ENCODE results near the gene SLC7A6.

GRCh38 chr16:68286153-68287074 lies 22.1 kb downstream of the SLC7A6 start:
- TF ChIP-seq, protein P1, sequence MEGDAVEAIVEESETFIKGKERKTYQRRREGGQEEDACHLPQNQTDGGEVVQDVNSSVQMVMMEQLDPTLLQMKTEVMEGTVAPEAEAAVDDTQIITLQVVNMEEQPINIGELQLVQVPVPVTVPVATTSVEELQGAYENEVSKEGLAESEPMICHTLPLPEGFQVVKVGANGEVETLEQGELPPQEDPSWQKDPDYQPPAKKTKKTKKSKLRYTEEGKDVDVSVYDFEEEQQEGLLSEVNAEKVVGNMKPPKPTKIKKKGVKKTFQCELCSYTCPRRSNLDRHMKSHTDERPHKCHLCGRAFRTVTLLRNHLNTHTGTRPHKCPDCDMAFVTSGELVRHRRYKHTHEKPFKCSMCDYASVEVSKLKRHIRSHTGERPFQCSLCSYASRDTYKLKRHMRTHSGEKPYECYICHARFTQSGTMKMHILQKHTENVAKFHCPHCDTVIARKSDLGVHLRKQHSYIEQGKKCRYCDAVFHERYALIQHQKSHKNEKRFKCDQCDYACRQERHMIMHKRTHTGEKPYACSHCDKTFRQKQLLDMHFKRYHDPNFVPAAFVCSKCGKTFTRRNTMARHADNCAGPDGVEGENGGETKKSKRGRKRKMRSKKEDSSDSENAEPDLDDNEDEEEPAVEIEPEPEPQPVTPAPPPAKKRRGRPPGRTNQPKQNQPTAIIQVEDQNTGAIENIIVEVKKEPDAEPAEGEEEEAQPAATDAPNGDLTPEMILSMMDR (IDR thresholded peaks at IDR 0.05), result no peak
- TF ChIP-seq POLR2A (IDR thresholded peaks at IDR 0.05), result no peak

All from thyroid gland (tissue), 4 donors.